HepG2 (cell line): Measurements from ENCODE around the gene VILL. TPM values are rescaled to one million over a fixed set of nuclear protein-coding genes. Genes with fewer than 3 reads are reported as not detected.

Experiments used
- ATAC-seq: fragments of 200-7000 bp; cut with Tn5 transposase; 3 replicates; pipeline ENCODE4 v1.9.1; 2020; ENCODE audit warnings: mild to moderate bottlenecking, moderate library complexity
- BruUV-seq: library from RNA; stranded (reverse); fragments of 400-500 nt; replicated peaks from 2 replicates; lab custom pipeline; 2021; lab: Mats Ljungman, UMichigan
- CTCF ChIA-PET: fragments of 300-600 bp; formaldehyde crosslinking; extraction: SDS; loops from one replicate; lab custom pipeline; 2021; ENCODE audit warnings: low total read pairs, inconsistent platforms, low intra/inter-chr PET ratio; lab: Yijun Ruan, JAX
- POLR2A ChIA-PET: fragments of 350-600 bp; sonication (Branson Sonifier 250); formaldehyde crosslinking; loops from one replicate; lab custom pipeline; 2020; ENCODE audit warnings: antibody characterized with exemption, inconsistent platforms; lab: Yijun Ruan, JAX
- DNase-seq: peaks from one replicate; pipeline ENCODE4 v3.0.0-alpha.2; 2015; ENCODE audit warnings: low spot score
- FAIRE-seq: peaks from 3 replicates; lab custom pipeline; 2011; peaks lifted over from hg19 to GRCh38; lab: Jason Lieb, UNC
- H2AFZ ChIP-seq: one replicate; pipeline ENCODE4 v1.6.1; 2011; ENCODE audit warnings: low read length, inconsistent platforms
- H3K27ac ChIP-seq: fragments of 300-600 bp; 3 replicates; pipeline ENCODE4 v1.8.0; 2011; ENCODE audit warnings: mixed run types, mild to moderate bottlenecking, mixed read lengths, low read length, inconsistent platforms; ENCODE audit not compliant: insufficient read depth; ENCODE audit errors: extremely low read length
- H3K27me3 ChIP-seq, 2 experiments: fragments of 200-600 bp in 1 of 2; 2 replicates in 1 of 2; 3 replicates in 1 of 2; pipeline versions ENCODE4 v1.6.0 to v1.8.0; 2011; ENCODE audit warnings: low read length in 2 of 2, mild to moderate bottlenecking in 2 of 2, moderate library complexity in 2 of 2, inconsistent platforms in 1 of 2; ENCODE audit not compliant: insufficient read depth in 2 of 2, control insufficient read depth in 1 of 2
- H3K36me3 ChIP-seq, 2 experiments: fragments of 200-600 bp in 1 of 2; replicated peaks in 1 of 2; 2 replicates in 1 of 2; 3 replicates in 1 of 2; pipeline versions ENCODE4 v1.5.1 to v1.8.0; 2011; ENCODE audit warnings: low read length in 2 of 2, inconsistent platforms in 1 of 2; ENCODE audit not compliant: insufficient read depth in 2 of 2, control insufficient read depth in 1 of 2
- H3K4me1 ChIP-seq: 2 replicates; pipeline ENCODE4 v1.5.1; 2012; ENCODE audit warnings: low read length, inconsistent platforms; ENCODE audit not compliant: insufficient read depth
- H3K4me2 ChIP-seq: 2 replicates; pipeline ENCODE4 v1.6.0; 2011; ENCODE audit warnings: low read depth, low read length, inconsistent platforms
- H3K4me3 ChIP-seq, 3 experiments: fragments of 200-600 bp in 1 of 3; sonication (generic), shearing (Covaris generic) in 1 of 3; replicated peaks in 1 of 3; 2 replicates each; pipeline ENCODE4 v1.5.1; 2011 to 2016; ENCODE audit warnings: low read length in 3 of 3, inconsistent platforms in 2 of 3, low read depth in 2 of 3, mild to moderate bottlenecking in 2 of 3, control low read depth in 1 of 3, mixed read lengths in 1 of 3; ENCODE audit not compliant: insufficient read depth in 1 of 3
- H3K79me2 ChIP-seq: one replicate; pipeline ENCODE4 v1.6.1; 2011; ENCODE audit warnings: low read length, inconsistent platforms; ENCODE audit not compliant: insufficient read depth
- H3K9ac ChIP-seq: 2 replicates; pipeline ENCODE4 v1.6.0; 2011; ENCODE audit warnings: mild to moderate bottlenecking, low read depth, low read length, inconsistent platforms; ENCODE audit not compliant: insufficient read depth
- H3K9me3 ChIP-seq: 2 replicates; pipeline ENCODE4 v1.5.1; 2012; ENCODE audit warnings: mild to moderate bottlenecking, low read length
- H4K20me1 ChIP-seq: 2 replicates; pipeline ENCODE4 v1.6.0; 2011; ENCODE audit warnings: inconsistent platforms, mild to moderate bottlenecking, low read length, moderate library complexity; ENCODE audit not compliant: insufficient read depth
- FOXK2 ChIP-seq: fragments of 450-650 bp; IDR thresholded peaks from 2 replicates; pipeline ENCODE4 v1.6.1; 2016
- HNF4A ChIP-seq: sonication (generic); formaldehyde crosslinking; IDR thresholded peaks from 2 replicates; pipeline ENCODE4 v1.4.0; 2020; ENCODE audit warnings: missing genetic modification reagents
- HOXD1 ChIP-seq: sonication (generic); formaldehyde crosslinking; IDR thresholded peaks from 2 replicates; pipeline ENCODE4 v1.5.0; 2020; ENCODE audit warnings: missing genetic modification reagents
- MLX ChIP-seq: IDR thresholded peaks from 2 replicates; pipeline ENCODE4 v1.6.1; 2016
- MYNN ChIP-seq: sonication (generic); formaldehyde crosslinking; IDR thresholded peaks from 2 replicates; pipeline ENCODE4 v1.4.0; 2020; ENCODE audit warnings: mild to moderate bottlenecking, low read depth, missing genetic modification reagents
- NFE2L2 ChIP-seq: fragments of 150-350 bp; IDR thresholded peaks from 2 replicates; pipeline ENCODE4 v1.6.1; 2014; ENCODE audit warnings: low read length
- PCBP2 ChIP-seq: fragments of 200-400 bp; formaldehyde crosslinking; optimal IDR thresholded peaks from 2 replicates; pipeline ENCODE3; 2018; ENCODE audit warnings: low read length, low read depth; ENCODE audit not compliant: poor library complexity, severe bottlenecking
- PRMT3 ChIP-seq: sonication (generic); formaldehyde crosslinking; IDR thresholded peaks from 2 replicates; pipeline ENCODE4 v1.8.1; 2022; ENCODE audit warnings: low read depth, mild to moderate bottlenecking, moderate library complexity, missing genetic modification reagents, borderline replicate concordance
- REPIN1 ChIP-seq: sonication (generic); formaldehyde crosslinking; IDR thresholded peaks from 2 replicates; pipeline ENCODE4 v1.8.0; 2022; ENCODE audit warnings: missing genetic modification reagents, low read depth, mild to moderate bottlenecking, borderline replicate concordance
- THYN1 ChIP-seq: sonication (generic); formaldehyde crosslinking; IDR thresholded peaks from 2 replicates; pipeline ENCODE4 v1.8.1; 2023; ENCODE audit warnings: low read depth, mild to moderate bottlenecking, moderate library complexity, missing genetic modification reagents, borderline replicate concordance
- ZBTB1 ChIP-seq: sonication (generic); formaldehyde crosslinking; IDR thresholded peaks from 2 replicates; pipeline ENCODE4 v1.4.0; 2020; ENCODE audit warnings: missing genetic modification reagents, borderline replicate concordance
- ZBTB20 ChIP-seq: sonication (generic); formaldehyde crosslinking; IDR thresholded peaks from 2 replicates; pipeline ENCODE4 v1.8.1; 2023; ENCODE audit warnings: missing genetic modification reagents, low read depth, mild to moderate bottlenecking, borderline replicate concordance
- ZFX ChIP-seq: sonication (generic); formaldehyde crosslinking; IDR thresholded peaks from 2 replicates; pipeline ENCODE4 v1.4.0; 2020; ENCODE audit warnings: mild to moderate bottlenecking, low read depth, missing genetic modification reagents, moderate library complexity
- ZNF10 ChIP-seq: sonication (generic); formaldehyde crosslinking; IDR thresholded peaks from 2 replicates; pipeline ENCODE4 v1.4.0; 2020; ENCODE audit warnings: mild to moderate bottlenecking, low read depth, missing genetic modification reagents, borderline replicate concordance
- ZNF230 ChIP-seq: sonication (generic); formaldehyde crosslinking; IDR thresholded peaks from 2 replicates; pipeline ENCODE4 v1.4.0; 2020; ENCODE audit warnings: mild to moderate bottlenecking, missing genetic modification reagents
- ZNF275 ChIP-seq: sonication (generic); formaldehyde crosslinking; IDR thresholded peaks from 2 replicates; pipeline ENCODE4 v1.8.0; 2022; ENCODE audit warnings: missing genetic modification reagents, mild to moderate bottlenecking, inconsistent platforms, borderline replicate concordance
- ZNF383 ChIP-seq: sonication (generic); formaldehyde crosslinking; IDR thresholded peaks from 2 replicates; pipeline ENCODE4 v1.4.0; 2020; ENCODE audit warnings: missing genetic modification reagents, mild to moderate bottlenecking, borderline replicate concordance
- ZNF740 ChIP-seq: sonication (generic); formaldehyde crosslinking; IDR thresholded peaks from 2 replicates; pipeline ENCODE4 v1.4.0; 2020; ENCODE audit warnings: missing genetic modification reagents
- ZNF850 ChIP-seq: sonication (generic); formaldehyde crosslinking; conservative IDR thresholded peaks from 2 replicates; pipeline ENCODE4 v1.9.0; 2021; ENCODE audit warnings: mild to moderate bottlenecking, missing genetic modification reagents
- ZZZ3 ChIP-seq: sonication (generic); formaldehyde crosslinking; IDR thresholded peaks from 2 replicates; pipeline ENCODE4 v1.4.0; 2020; ENCODE audit warnings: missing genetic modification reagents, mild to moderate bottlenecking, borderline replicate concordance
- WGBS: methylation state at CpG from one replicate; pipeline ENCODE4 v1.1.6; 2017; ENCODE audit warnings: low lambda C conversion rate; 5-methylcytosine and 5-hydroxymethylcytosine counted together
- in situ Hi-C: cut with HindIII; loops from 2 replicates; pipeline ENCODE4 v1.10.0; 2017; ENCODE audit warnings: low pct_unique_long_range_greater_than_20kb; ENCODE audit not compliant: extremely low pct_ligation_motif_present
- intact Hi-C: fragments of 100-400 bp; cut with micrococcal nuclease; formaldehyde crosslinking; loops from one replicate; pipeline ENCODE4 v1.10.0; 2022; ENCODE audit not compliant: unreplicated experiment
- polyA plus RNA-seq, 8 experiments: library from polyadenylated mRNA; depleted of rRNA in 3 of 8; stranded (reverse) in 7 of 8; unstranded in 1 of 8; fragments of >200 nt; fragmentation: Illumina TruSeq in 4 of 8; extraction: Trizol in 4 of 8; gene quantifications; 2 replicates each; pipeline versions ENCODE4 v1.2.1 to v1.2.3, GENCODE V29; 2011 to 2016; ENCODE audit warnings: low read depth in 4 of 8, missing spikeins in 1 of 8, mixed read lengths in 1 of 8; ENCODE audit not compliant: insufficient read depth in 1 of 8
- total RNA-seq, 5 experiments: library from RNA; depleted of rRNA; stranded (reverse); fragments of >200 nt; fragmentation: Illumina TruSeq; extraction: Trizol; gene quantifications; 2 replicates each; pipeline ENCODE4 v1.2.3, GENCODE V29; 2016; ENCODE audit warnings: low read depth in 1 of 5

The VILL gene
- total and polyA plus RNA-seq, 2 of the 13 experiments (the other 11 are each of a cell fraction or from before 2014, with no cell fraction given): 3.2 to 5.3 TPM

- CTCF ChIA-PET: no interaction called here
- BruUV-seq: no TSS peak
- in situ Hi-C loops (no loop called here), intact Hi-C loops (no loop called here)
- Histone ChIP-seq H3K9me3 (no peaks in the 10 kb centered on the region), H3K79me2 (no peaks in the 10 kb centered on the region), H4K20me1 (no peaks in the 10 kb centered on the region), H3K9ac (no peak overlapping the region), H2AFZ (no peak overlapping the region), H3K4me3 (no peak overlapping the region), H3K4me1 (peaks cover 84% of the 10 kb centered on the region), H3K27me3 (no peaks in the 10 kb centered on the region), H3K36me3 (peaks cover 1 to 4% of the 10 kb centered on the region in 2 experiments; a peak in 3 of 5 replicates), H3K27ac (no peak overlapping the region), H3K4me2 (no peak overlapping the region)
- POLR2A ChIA-PET: no interaction called here
- TF ChIP-seq ZNF230 (CRISPR knock-in tag) (no peak), ZNF10 (CRISPR knock-in tag) (no peak), PRMT3 (CRISPR knock-in tag) (no peak), REPIN1 (no peak), FOXK2 (no peak), HOXD1 (no peak), PCBP2 (no peak), ZZZ3 (CRISPR knock-in tag) (no peak), ZBTB20 (no peak), ZNF850 (CRISPR knock-in tag) (no peak), THYN1 (no peak)
- DNase-seq: no peak
- WGBS: 100% methylated on average over 2 of the region's 4 CpGs
- FAIRE-seq: no peak
- no peak for ATAC-seq
Measured at GRCh38 chr3:38021196-38021595, 30.6 kb downstream of the VILL start.

- no peak overlapping the region for H2AFZ ChIP-seq
- 67% methylated on average over 3 of the region's 3 CpGs for WGBS
- POLR2A ChIA-PET: no interaction called here
- no peak for TF ChIP-seq MYNN
- no peak for TF ChIP-seq NFE2L2
- TF ChIP-seq ZBTB1 (CRISPR knock-in tag): no peak
- TF ChIP-seq ZNF275 (CRISPR knock-in tag): no peak
- no peak for TF ChIP-seq HNF4A (CRISPR knock-in tag)
- no peak for TF ChIP-seq ZNF740 (CRISPR knock-in tag)
- no peak for TF ChIP-seq ZFX (CRISPR knock-in tag)
- no peak for TF ChIP-seq MLX (CRISPR knock-in tag)
- no peak for TF ChIP-seq ZNF383 (CRISPR knock-in tag)
Measured at GRCh38 chr3:38022301-38022700, 31.7 kb downstream of the VILL start.

More at GRCh38 chr3:38022301-38022700, 31.7 kb downstream of the VILL start:
- Histone ChIP-seq H4K20me1 (no peaks in the 10 kb centered on the region), H3K79me2 (no peaks in the 10 kb centered on the region), H3K4me1 (peaks cover 74% of the 10 kb centered on the region), H3K9me3 (no peaks in the 10 kb centered on the region), H3K9ac (no peak overlapping the region), H3K36me3 (peaks cover 0 to 1% of the 10 kb centered on the region in 2 experiments; a peak in 1 of 5 replicates), H3K4me3 (no peak overlapping the region), H3K27ac (no peak overlapping the region), H3K4me2 (no peak overlapping the region; the same call in 1 of the 2 replicates), H3K27me3 (no peaks in the 10 kb centered on the region)
- in situ Hi-C loops: no loop called here
- no TSS peak for BruUV-seq
- no peak for FAIRE-seq
- ATAC-seq: no peak
- intact Hi-C loops: no loop called here
- CTCF ChIA-PET: no interaction called here
- DNase-seq: no peak
